Muscle layer of colon (tissue), 2 donors: Measurements from ENCODE around the gene TNS3.
A peak's percentile ranks its signal among the peaks of the same experiment; 100 is the strongest.

ENCODE experiments used
- H3K27ac ChIP-seq: one replicate; pipeline ENCODE4 v1.7.0; 2013; ENCODE audit warnings: low read depth, mild to moderate bottlenecking, low read length, moderate library complexity
- H3K27me3 ChIP-seq, 2 donors: one replicate each; pipeline ENCODE4 v1.7.0; 2013; ENCODE audit warnings: low read length in 2 of 2, mild to moderate bottlenecking in 2 of 2; ENCODE audit not compliant: insufficient read depth in 2 of 2, control insufficient read depth in 1 of 2
- H3K36me3 ChIP-seq: one replicate; pipeline ENCODE4 v1.7.0; 2013; ENCODE audit warnings: mild to moderate bottlenecking, low read length; ENCODE audit not compliant: insufficient read depth
- H3K4me1 ChIP-seq: one replicate; pipeline ENCODE4 v1.7.0; 2013; ENCODE audit warnings: mild to moderate bottlenecking, low read length; ENCODE audit not compliant: insufficient read depth
- H3K4me3 ChIP-seq, 2 donors: one replicate each; pipeline ENCODE4 v1.7.0; 2013; ENCODE audit warnings: low read length in 2 of 2, low read depth in 1 of 2, mild to moderate bottlenecking in 1 of 2, moderate library complexity in 1 of 2
- H3K9ac ChIP-seq: one replicate; pipeline ENCODE4 v1.7.0; 2013; ENCODE audit warnings: low read length
- H3K9me3 ChIP-seq: one replicate; pipeline ENCODE4 v1.7.0; 2013; ENCODE audit warnings: mild to moderate bottlenecking, low read length
- donor health status: abdominal sarcoma.
- donor health status: Adenocarcinoma of cecum.

Gene TNS3

GRCh38 chr7:47581804-47582763 lies at the start of gene TNS3:
TSS of gene TNS3 (minus strand) at chr7:47582111. CDS start at chr7:47439636, 142,475 bp downstream.
- Histone ChIP-seq H3K9ac (no peak within 1 kb of the TSS), H3K4me1 (peaks cover 42% of the 10 kb centered on the region), H3K27ac (peak within 1 kb of the TSS; percentile 60), H3K36me3 (no peaks in the 10 kb centered on the region), H3K4me3 (peak within 1 kb of the TSS; percentile 51 to 69), H3K9me3 (no peaks in the 10 kb centered on the region), H3K27me3 (peaks cover 0 to 4% of the 10 kb centered on the region in 2 donors)

GRCh38 chr7:47631711-47632110 lies 49.8 kb upstream of the TNS3 start:
- H3K27ac ChIP-seq = no peak overlapping the region
- no peak overlapping the region for H3K9ac ChIP-seq
- H3K36me3 ChIP-seq = no peaks in the 10 kb centered on the region
- no peaks in the 10 kb centered on the region for H3K9me3 ChIP-seq
- H3K4me3 ChIP-seq = no peak overlapping the region
- no peaks in the 10 kb centered on the region for H3K27me3 ChIP-seq
- peaks cover 30% of the 10 kb centered on the region for H3K4me1 ChIP-seq

- Histone ChIP-seq H3K4me3 (no peak overlapping the region), H3K27ac (no peak overlapping the region), H3K36me3 (no peaks in the 10 kb centered on the region), H3K9ac (no peak overlapping the region), H3K9me3 (no peaks in the 10 kb centered on the region), H3K27me3 (no peaks in the 10 kb centered on the region), H3K4me1 (peaks cover 17% of the 10 kb centered on the region)
Measured at GRCh38 chr7:47627580-47628283, 45.8 kb upstream of the TNS3 start.

- Histone ChIP-seq H3K4me1 (peaks cover 33% of the 10 kb centered on the region), H3K4me3 (no peak overlapping the region), H3K9ac (no peak overlapping the region), H3K27me3 (no peaks in the 10 kb centered on the region), H3K9me3 (no peaks in the 10 kb centered on the region), H3K27ac (no peak overlapping the region), H3K36me3 (no peaks in the 10 kb centered on the region)
Measured at GRCh38 chr7:47625861-47626715, 44.2 kb upstream of the TNS3 start.

- H3K27ac ChIP-seq = no peak overlapping the region
- no peak overlapping the region for H3K9ac ChIP-seq
- H3K4me3 ChIP-seq = no peak overlapping the region
- no peaks in the 10 kb centered on the region for H3K9me3 ChIP-seq
- no peaks in the 10 kb centered on the region for H3K27me3 ChIP-seq
- no peaks in the 10 kb centered on the region for H3K36me3 ChIP-seq
- peaks cover 36% of the 10 kb centered on the region for H3K4me1 ChIP-seq
Measured at GRCh38 chr7:47624689-47625088, 42.8 kb upstream of the TNS3 start.

- Histone ChIP-seq H3K4me1 (peaks cover 36% of the 10 kb centered on the region), H3K27me3 (no peaks in the 10 kb centered on the region), H3K27ac (peak overlapping the region; percentile 70), H3K36me3 (no peaks in the 10 kb centered on the region), H3K9ac (no peak overlapping the region), H3K4me3 (no peak overlapping the region), H3K9me3 (no peaks in the 10 kb centered on the region)
Measured at GRCh38 chr7:47622946-47623640, 41.2 kb upstream of the TNS3 start.

- H3K36me3 ChIP-seq = no peaks in the 10 kb centered on the region
- H3K4me1 ChIP-seq = peaks cover 36% of the 10 kb centered on the region
- peak overlapping the region; percentile 70 for H3K27ac ChIP-seq
Measured at GRCh38 chr7:47622586-47622945, 40.7 kb upstream of the TNS3 start.

GRCh38 chr7:47621979-47622561 lies 40.2 kb upstream of the TNS3 start:
- Histone ChIP-seq H3K4me3 (no peak overlapping the region), H3K36me3 (no peaks in the 10 kb centered on the region), H3K27me3 (no peaks in the 10 kb centered on the region), H3K9me3 (no peaks in the 10 kb centered on the region), H3K27ac (peak overlapping the region; percentile 33), H3K4me1 (peaks cover 36% of the 10 kb centered on the region), H3K9ac (no peak overlapping the region)

More at GRCh38 chr7:47622586-47622945, 40.7 kb upstream of the TNS3 start:
- no peaks in the 10 kb centered on the region for H3K27me3 ChIP-seq
- no peak overlapping the region for H3K9ac ChIP-seq
- no peaks in the 10 kb centered on the region for H3K9me3 ChIP-seq
- no peak overlapping the region for H3K4me3 ChIP-seq

GRCh38 chr7:47621347-47621746 lies 39.4 kb upstream of the TNS3 start:
- Histone ChIP-seq H3K27ac (no peak overlapping the region), H3K9ac (no peak overlapping the region), H3K27me3 (no peaks in the 10 kb centered on the region), H3K4me3 (no peak overlapping the region), H3K9me3 (no peaks in the 10 kb centered on the region), H3K36me3 (no peaks in the 10 kb centered on the region), H3K4me1 (peaks cover 36% of the 10 kb centered on the region)

- peaks cover 36% of the 10 kb centered on the region for H3K4me1 ChIP-seq
- no peaks in the 10 kb centered on the region for H3K27me3 ChIP-seq
Measured at GRCh38 chr7:47619806-47620205, 37.9 kb upstream of the TNS3 start.

More at GRCh38 chr7:47619806-47620205, 37.9 kb upstream of the TNS3 start:
- no peaks in the 10 kb centered on the region for H3K36me3 ChIP-seq
- no peaks in the 10 kb centered on the region for H3K9me3 ChIP-seq
- no peak overlapping the region for H3K4me3 ChIP-seq
- H3K9ac ChIP-seq = no peak overlapping the region
- no peak overlapping the region for H3K27ac ChIP-seq
